HG03025 (cell line): Measurements from ENCODE around the gene DTYMK.

ENCODE experiments used
- ATAC-seq: cut with Tn5 transposase; IDR thresholded peaks from one replicate; pipeline ENCODE4 v1.9.1; 2021; ENCODE audit warnings: mild to moderate bottlenecking, moderate library complexity; ENCODE audit not compliant: unreplicated experiment, low FRiP score

DTYMK gene

DNA sequence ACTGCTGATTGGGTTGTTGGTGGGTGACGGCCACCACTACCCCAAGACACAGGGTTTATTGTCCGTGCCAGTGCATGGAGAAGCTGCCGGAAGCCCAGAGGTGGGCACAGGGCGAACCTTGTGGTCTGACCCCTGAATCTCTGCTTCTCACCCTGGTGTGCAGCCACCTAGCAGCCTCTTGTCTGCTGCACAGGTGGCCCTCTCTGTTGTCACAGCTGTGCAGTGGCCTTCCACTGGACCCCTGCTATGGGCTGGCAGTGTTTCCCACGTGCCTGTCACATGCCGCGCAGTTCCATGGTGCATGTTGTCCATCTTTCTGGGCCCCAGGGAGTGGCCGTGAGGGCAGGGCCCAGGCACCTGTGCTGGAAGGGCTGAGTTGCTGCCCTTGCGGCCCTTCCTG lies 33.9 kb downstream of the DTYMK start:
- ATAC-seq: no peak

DNA sequence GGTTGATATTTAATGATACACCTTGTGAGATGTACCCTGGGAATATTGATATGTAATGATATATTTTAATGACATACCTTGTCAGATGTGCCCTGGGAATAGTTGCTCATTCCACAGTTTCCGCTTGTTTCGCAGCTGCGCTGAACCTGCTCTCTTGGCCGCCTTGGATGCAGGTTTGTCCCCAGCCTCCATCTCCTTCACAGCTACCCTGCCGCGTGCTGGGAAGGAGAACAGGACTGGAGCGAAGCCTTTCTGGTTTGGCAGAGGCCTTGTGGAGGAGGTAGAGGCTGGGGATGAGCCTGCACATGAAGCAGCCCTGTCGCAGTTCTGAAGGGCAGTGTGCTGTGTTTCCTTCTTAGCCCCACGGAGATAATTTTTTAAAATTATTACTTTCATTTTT lies 34.5 kb downstream of the DTYMK start:
- ATAC-seq: no peak

DNA sequence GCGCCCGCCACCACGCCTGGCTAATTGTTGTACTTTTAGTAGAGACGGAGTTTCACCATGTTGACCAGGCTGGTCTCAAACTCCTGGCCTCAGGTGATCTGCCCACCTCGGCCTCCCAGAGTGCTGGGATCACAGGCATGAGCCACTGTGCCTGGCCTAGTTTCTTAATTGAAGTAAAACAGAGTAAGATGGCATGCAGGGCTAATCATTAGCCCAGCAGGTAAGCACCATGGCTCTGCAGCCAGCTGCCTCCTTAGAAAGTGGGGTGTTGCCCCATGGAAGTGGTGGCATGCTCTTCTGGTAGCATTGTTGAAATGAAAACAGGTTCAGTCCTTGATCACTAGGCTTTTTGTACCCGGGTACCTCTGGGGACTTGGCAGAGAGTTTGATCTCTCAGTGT lies 36.7 kb downstream of the DTYMK start:
- no peak for ATAC-seq

DNA sequence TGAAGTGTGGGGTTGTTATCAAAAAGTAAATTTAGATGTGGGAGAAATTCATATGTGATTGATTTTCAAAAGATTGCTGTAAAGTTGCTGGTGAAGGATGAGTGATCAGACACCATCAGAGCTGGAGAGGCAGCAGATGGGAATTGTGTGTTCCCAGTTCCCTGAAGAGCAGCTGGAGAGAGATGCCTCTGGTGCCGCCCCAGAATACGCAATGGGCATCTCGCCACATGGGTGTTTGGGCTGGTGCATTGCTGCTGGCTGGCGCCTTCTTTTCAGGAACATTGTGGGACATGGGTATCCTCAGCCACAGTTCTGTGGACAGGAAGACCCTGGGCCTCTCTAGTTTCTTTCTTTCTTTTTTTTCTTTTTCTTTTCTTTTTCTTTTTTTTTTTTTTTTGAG lies 37.2 kb downstream of the DTYMK start:
- ATAC-seq: no peak

DNA sequence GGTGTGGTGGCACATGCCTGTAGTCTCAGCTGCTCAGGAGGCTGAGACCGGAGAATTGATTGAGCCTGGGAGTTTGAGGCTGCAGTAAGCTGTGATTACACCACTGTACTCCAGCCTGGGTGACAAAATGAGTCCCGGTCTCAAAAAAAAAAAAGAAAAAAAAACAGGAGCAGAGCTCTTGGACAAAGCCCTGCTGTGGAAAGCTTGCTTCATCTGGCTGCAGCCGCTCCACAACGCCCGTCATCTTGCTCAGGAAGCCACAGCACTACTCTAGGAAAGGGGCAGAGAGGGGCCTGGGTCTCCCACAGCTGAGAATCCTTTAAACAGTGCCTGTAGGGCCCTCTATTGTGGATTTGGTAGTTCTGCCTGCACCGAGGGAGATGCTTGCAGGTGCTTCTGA lies 38.2 kb downstream of the DTYMK start:
- ATAC-seq: no peak

DNA sequence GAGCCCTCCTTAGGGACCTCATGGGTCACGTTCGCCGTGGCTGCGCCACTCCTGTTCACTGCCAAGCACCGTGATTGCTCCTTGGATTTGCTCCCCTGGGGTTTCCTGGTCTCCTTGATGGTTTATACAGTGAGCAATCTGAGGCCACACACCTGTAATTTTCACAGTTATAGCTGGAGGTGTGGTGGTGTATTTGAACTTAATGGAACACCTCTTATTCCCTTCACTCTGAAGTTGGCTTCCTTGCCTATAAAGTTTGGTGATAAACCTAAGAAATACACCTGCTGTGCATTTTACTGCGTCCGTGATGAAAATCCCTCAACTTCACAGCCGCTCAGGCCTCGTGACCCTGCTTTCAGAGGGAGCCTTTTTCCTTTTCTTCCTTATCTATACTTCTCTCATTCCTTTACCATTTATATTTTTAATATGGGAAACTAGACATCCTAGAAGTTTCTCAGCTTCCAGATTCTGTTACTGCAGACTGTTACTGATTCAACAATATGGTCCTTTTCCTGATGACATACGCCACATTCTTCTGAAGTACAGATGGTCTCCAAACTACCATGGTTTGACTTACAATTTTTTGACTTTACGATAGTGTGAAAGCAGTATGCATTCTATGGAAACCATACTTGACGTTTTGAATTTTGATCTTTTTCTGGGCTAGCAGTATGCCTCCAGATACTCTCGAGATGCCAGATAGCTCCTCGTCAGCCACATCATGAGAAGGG lies 40.5 kb downstream of the DTYMK start:
- ATAC-seq: no peak

DNA sequence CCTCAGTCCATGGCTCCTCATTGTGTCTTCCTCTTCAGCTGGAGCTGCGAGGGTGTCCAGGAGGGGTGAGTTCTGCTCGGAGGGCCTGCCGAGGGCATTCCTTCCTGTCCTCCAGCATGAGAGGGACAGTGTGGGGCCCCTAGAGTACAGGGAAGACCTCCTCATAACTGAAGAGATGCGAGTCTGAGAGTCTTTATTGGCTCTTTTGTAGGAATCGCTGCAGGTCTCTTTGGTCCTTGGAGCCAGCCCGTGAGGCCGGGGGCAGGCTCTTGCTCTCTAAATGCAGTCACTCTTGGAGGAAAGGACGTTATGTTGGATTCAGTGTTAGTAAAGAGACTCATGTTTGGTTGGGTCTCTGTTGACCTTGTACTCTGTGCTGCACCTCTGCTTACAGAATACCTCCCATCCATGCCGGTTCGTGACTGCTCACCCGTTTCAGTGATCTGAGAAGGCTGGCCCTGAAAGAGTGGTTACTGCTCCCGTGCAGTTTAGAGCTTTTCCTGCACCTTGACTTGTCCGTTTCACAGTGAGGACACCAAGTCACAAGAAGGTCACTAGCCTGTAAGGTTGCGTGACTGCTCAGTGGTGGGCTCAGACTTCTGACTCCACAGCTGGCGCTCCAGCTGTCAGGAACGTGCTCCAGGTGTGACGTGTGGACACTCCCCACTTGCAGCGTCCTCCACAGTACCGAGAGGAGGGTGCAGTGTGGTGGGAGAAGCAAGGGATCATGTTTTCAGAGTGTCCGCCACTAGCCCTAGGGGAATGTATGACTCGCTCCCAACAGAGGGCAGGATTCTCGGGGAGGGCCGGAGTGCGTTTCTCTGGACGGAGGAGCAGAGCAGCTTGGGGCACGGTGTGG lies 41.3 kb downstream of the DTYMK start:
- ATAC-seq: no peak

DNA sequence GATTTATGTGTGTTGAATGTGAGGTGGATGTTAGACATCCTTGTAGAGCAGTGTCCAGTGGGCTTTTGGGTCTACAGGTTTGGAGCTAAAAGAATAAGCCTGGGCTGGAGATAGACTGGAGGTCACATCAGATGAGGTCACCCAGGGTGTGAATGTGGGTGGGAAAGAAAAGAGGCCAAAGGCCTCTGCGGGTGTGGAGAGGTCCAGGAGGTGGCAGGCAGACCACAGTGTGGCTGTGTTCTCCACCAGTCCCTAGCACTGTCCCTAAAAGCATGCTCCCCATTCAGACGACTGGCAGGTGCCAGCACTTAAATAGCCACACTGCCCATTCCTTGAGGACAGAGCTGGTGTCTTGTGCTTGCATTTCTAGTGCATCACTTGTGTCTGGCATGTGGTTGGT lies 45.0 kb downstream of the DTYMK start:
- no peak for ATAC-seq

DNA sequence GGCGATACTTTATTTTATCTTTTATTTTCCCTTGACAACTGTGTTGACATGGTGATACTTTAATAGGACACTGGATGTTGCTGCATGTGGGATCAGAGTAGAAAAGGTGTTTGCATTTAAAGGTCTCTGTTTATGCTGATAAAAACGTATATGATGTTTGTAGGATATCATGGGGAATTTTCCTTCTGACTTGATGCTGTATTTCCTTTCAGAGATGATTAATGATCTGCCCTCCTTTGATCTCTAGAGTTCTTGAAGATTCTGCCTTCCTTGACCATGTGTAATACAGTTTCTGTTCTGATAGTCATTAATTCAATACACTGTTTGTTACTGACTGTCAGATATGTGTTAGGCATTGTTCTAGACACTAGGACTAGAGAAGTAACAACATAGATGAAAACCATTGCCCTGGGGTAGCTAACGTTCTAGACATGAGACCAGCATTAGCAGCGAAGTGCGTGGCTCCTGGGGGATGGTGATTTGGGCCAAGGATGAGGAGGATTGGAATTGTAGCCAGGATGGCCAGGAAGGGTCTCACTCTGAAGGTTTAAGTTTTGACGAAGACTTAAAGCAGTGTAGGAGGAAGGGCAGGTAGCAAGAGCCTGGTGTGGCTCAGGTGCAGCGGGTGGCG lies 46.3 kb downstream of the DTYMK start:
- no peak for ATAC-seq

DNA sequence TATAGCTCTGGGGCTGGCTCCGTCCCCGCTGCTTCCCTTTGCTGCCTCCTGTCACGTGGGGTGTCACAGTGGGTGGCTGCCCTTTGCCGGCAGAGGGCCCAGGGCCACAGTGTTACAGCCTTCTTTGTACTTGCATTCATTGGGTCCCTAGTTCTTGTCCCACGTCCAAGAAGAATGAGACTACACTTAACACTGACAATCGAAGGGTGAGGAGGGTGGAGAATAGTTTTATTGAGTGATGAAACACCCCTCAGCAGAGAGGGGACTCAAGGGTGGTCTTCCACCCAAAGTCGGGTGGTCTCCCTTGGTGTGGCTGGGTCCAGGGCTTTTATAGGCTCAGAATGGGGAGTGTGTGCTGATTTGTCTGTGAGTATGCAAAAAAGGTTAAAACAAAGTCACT lies 47.2 kb downstream of the DTYMK start:
- ATAC-seq: no peak

DNA sequence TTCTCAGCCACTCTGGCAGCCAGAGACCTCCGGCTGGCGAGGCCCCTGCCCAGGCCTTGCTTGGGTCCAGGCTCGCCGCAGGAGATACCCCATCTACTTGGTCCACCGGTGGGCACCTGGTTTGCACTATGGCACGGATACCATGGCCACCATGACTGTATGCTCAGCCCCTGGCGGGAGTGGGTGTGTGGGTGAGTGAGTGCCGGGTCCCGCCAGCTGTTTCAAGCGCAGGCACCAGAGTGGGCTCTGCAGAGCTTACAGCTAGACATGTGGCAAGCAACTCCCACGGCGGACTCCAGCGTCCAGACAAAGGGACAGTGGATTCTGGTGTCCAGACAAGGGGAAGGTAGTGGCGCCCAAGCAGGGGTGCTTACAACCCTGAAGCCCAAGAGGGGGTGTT lies 47.7 kb downstream of the DTYMK start:
- ATAC-seq: no peak

DNA sequence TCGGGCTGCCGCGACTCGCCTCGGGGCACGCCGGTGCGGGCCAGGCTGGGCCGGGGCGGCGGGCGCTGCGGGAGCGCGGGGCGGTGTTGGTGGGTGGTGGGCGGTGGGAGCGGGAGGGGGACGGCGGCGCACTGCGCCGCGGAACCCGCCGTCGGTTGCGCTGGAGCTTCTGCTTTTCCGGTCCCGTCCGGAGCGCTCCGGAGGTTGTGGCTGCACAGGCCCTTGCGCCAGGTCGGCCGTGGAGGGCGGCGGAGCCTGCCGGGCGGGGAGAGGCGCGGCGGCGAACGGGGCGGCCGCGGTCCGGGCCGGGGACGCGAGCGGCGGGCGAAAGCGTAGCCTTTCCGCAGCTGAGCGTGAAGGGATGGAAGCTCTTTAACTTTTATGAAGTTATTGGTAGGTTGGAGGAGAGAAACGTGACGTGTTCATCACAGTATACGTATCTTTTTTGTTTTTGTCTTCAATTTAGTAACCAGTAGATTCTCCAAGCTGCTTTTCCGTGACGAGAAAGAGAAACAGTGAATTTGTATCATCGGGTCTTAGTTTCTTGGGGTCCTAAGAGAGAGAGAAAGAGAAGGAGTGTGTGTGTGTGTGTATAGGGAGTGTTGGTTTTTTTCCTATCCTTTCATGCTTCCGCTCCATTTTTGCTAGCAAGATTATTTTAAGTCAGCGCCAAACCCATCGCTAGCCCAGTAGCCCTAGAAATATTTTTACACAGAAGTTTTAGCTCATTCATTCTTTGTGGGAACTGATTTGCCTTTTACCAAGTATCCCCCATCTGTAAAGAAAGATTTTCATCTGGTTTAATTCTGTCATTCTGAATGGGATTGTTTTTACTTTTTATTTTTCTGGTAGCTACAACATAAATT lies 48.6 kb downstream of the DTYMK start:
- ATAC-seq: peak; percentile 11

DNA sequence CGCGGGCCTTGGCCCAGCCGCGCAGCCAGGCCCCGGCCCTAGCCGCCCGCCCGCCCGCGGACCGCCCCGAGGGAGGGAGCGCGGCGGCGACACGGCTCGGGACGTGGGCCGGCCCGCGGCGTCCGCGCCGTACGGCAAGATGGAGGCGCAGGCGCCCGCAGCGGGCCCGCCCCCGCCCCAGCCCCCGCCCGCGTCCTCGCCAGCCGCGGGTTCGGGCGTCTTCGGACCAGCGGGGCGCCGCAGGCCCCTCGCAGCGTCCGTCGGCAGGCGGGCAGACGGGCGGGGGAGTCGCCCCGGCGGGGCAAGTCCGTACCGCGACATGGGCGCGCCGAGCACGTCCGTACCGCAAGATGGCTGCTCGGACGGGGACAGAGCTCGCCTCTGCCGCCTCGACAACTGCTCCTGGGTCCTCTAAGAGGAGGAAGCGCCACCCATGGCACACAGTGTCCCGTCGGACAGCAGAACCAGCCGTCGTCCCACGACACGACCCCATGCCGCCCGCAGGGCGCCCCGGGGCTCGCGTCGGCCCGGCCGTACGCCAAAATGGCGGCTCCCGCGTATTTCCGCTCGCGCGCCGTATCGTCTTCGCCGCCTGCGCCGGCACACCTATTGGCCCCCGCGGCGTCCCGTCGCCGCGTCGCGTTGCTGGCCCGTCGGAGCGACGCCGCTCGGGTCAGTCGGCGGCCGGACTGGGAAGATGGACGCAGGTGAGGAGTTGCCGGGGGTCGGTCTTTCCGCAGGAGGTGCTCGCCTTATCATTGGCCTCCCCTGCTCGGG lies 49.4 kb downstream of the DTYMK start, which contains the start of the genes ATG4B and THAP4:
Gene ATG4B (plus strand): TSS at position 676 of the 777 bp plus-strand sequence. CDS start 22 bp downstream, at position 698.
Gene THAP4 (minus strand): TSS at position 141 of the 777 bp plus-strand sequence. CDS start 141 bp downstream, outside the sequence.
- ATAC-seq: peak; percentile 62

DNA sequence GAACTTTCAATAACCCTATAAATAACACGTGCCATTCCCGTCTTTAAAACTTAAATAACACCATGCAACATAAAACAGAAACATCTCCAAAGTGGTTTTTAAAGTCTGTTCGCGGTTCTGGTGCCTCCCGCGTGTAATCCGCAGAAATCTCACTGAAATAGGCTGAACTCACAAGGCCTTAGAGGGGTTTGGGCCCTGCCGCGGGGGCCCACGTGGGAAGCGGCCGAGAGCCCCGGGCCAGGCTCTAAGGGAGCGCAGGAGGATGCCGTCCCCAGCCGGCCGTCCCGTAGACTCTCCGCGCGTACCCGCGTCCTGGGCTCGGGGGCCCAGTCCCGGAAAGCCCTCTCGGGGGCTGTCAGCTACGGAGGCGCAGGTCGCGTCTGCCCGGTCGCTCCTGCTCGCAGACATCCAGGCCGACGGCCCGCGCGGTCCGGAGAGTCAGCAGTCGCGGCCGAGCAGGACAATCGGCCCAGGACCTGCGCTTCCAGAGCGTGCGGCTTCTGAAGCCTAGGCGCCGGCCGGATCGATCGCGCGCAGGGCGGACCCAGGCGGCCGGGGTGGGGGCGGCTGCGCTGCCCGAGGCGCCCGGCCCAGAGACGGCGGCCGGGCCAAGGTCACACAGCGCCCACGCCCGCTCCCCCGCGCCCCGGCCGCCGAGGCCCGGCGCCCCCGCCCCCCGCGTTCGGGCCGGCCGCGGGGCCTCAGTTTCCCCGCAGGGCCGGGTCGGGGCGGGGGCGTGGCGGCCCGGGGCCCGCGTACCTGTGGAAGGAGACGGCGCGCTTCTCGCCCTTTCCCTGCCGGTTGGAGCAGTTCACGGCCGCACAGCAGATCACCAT lies 50.2 kb downstream of the DTYMK start:
- ATAC-seq: peak; percentile 25

DNA sequence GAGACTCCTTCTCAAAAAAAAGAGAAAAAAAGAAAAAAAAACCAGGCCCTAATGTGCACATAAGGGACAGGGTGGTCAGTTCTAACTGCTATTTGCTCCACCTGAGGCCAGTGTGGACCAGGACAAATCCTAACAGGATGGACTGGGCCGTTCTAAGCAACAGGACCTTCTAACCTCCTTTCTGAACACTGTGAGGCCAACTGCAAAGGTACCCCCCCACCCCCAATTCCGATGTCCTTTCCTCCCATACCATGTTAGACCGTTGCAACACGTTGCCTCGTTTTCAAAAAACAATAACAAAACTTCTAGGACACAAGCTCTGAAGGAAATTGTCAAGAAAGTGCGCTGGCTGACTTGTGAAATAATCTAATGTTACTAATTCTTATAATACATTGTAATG lies 50.9 kb downstream of the DTYMK start:
- ATAC-seq: no peak

DNA sequence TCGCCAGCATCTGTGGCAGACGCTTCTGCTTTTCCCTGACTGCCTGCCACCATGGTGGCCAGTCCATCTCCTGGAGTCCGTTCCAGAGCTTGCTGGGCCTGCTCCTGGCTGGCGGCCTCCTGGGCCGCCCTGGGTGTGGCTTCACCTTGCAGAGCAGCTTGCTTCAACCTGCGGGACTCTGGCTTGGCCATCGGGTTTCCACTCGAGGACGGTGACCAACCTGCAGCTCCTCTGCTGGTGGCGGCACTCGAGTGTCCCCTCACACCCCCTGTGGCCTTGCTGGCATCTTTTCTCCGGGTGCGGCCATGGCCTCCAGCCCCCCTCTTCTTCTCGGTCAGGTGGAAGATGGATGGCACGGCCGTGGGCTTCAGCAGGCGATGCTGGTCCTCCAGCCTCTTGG lies 53.1 kb downstream of the DTYMK start:
- ATAC-seq: no peak

DNA sequence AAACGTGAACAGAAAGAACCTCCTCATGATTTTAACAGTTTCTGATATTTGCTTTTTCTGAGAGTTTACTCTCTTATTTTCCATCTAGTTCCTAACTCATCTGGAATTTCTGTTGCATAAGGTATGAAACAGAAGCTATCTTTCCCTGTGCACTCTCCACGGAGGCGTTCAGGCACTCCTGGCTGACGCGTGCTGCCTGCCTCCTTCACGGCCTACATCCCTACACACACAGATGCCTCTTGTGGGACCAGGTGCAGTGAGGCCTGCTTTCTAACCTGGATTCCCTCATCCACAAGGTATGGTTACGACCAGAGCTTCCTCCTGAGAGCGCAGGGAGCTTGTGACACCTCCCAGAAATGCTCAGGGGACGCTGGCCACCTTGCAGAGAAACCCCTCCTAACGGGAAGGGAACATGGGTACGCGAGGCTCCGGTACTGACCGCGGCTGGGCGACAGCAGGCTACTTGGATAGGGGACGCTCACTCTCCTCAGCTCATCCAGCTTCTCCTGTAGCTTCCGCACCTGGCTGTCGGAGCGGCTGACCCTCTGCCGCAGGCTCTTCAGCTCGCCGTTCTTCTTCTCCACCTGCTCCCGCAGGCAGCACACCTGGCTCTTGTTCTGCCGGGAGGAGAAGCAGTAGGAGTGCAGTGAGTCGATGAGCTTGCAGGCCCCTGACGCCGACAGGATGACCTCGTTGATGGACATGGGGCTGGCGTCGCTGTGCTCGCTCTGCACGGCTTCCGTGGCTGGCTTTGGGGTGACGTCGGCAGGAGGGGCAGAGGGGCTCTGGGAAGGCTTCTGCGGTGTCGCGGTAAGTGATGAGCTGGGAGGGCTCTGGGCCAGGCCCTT lies 53.9 kb downstream of the DTYMK start:
- no peak for ATAC-seq
